ENCODE results near the gene SPO11. TPM values are rescaled to one million over a fixed set of nuclear protein-coding genes. Genes with fewer than 3 reads are reported as not detected.
A peak's percentile ranks its signal among the peaks of the same experiment; 100 is the strongest.

SPO11 gene
- total RNA-seq, 1 donor from 2014 or later, result not detected

DNA sequence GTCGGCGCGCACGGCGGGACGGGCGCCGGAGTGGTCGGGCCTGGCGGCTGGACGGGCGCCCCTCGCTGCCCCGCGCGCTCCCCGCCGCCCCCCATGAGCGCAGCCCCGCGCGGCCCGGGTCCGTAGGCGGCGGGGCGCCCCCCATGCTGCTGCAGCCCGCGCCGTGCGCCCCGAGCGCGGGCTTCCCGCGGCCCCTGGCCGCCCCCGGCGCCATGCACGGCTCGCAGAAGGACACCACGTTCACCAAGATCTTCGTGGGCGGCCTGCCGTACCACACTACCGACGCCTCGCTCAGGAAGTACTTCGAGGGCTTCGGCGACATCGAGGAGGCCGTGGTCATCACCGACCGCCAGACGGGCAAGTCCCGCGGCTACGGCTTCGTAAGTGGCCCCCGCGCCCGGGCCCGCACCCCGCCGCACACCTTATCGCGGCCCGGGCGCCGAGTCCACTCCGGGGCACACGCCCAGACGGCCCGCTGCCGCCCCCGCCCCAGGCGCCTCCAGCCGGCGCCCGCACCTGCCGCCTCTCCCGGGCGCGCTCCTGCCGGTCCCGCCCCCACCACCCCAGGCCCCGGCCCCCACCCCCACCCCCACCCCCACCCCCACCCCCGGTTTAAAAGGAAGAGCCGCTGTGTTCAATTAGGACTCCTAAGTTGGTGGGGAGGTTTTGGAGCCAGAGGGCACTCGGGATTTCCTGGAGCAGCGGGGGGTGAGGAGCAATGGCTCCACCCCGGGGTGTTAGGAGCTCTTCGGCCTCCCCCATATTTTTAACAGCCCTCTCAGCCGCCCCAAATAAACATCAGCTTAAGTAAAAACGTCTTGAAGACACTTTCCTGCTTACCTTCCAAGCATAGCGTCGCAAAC is 62.1 kb downstream of the SPO11 start:
- Mint-ChIP-seq H3K27me3 (ENCODE audit: low read depth) (no peaks in the 10 kb centered on the region), H3K36me3 (peaks cover 11% of the 10 kb centered on the region), H3K9me3 (no peaks in the 10 kb centered on the region), H3K27ac (peak overlapping the region; percentile 53), H3K4me1 (peaks cover 30% of the 10 kb centered on the region), H3K4me3 (peak overlapping the region; percentile 83)
- DNase-seq (ENCODE audit: low spot score in 2 of 2, unreplicated experiment in 2 of 2), result peak in 1 of 2 experiments; percentile 26
- TF ChIP-seq, protein P1, sequence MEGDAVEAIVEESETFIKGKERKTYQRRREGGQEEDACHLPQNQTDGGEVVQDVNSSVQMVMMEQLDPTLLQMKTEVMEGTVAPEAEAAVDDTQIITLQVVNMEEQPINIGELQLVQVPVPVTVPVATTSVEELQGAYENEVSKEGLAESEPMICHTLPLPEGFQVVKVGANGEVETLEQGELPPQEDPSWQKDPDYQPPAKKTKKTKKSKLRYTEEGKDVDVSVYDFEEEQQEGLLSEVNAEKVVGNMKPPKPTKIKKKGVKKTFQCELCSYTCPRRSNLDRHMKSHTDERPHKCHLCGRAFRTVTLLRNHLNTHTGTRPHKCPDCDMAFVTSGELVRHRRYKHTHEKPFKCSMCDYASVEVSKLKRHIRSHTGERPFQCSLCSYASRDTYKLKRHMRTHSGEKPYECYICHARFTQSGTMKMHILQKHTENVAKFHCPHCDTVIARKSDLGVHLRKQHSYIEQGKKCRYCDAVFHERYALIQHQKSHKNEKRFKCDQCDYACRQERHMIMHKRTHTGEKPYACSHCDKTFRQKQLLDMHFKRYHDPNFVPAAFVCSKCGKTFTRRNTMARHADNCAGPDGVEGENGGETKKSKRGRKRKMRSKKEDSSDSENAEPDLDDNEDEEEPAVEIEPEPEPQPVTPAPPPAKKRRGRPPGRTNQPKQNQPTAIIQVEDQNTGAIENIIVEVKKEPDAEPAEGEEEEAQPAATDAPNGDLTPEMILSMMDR (IDR thresholded peaks at IDR 0.05; ENCODE audit: unreplicated experiment), result no peak

DNA sequence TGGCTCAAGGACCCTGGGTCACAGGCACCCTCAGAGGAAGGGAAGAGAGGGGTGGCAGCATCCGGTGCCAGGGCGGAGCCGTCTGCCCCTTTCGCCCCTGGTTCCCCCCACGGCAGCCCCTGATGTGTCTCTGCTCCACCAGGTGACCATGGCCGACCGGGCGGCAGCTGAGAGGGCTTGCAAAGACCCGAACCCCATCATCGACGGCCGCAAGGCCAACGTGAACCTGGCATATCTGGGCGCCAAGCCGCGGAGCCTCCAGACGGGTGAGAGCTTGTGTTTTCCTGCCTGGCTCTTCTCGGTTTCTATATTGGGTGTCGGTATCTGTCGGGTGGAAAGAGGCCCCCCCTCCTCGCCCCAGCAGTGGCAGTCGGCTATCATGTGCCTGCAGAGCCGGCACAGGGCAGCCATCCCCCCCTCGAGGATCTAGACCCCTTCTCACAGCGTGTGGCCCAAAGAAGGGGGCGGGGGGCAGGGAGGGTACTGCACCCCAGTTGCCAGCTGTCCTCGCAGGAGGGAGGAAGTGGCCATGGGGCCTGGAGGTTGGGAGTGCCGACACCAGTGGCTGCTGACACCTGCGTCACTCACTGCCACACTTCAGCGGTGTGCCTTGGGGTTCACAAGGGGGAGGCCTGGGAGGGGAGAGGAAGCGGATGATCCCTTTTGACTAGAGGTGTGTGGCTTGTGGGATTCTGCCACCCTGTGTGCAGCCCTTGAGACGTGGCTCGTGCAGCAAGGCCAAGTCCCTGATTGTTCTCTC is 63.1 kb downstream of the SPO11 start:
- Mint-ChIP-seq H3K27ac (peak overlapping the region; percentile 68), H3K27me3 (ENCODE audit: low read depth) (no peaks in the 10 kb centered on the region), H3K9me3 (no peaks in the 10 kb centered on the region), H3K4me3 (peak overlapping the region; percentile 83), H3K36me3 (peaks cover 15% of the 10 kb centered on the region), H3K4me1 (peaks cover 30% of the 10 kb centered on the region)
- DNase-seq (ENCODE audit: low spot score in 2 of 2, unreplicated experiment in 2 of 2), result no peak
- TF ChIP-seq, protein P1 (IDR thresholded peaks at IDR 0.05; ENCODE audit: unreplicated experiment), result no peak

Small RNA genes lying within 50 kb of the gene (microRNA-seq; reads per million reads assigned to microRNA genes)
- not detected for gene MIR4325

Other genes with a start within 250 kb of the SPO11 start
- 22.2 to 23.8 TPM (median 23.0 TPM) in 3 replicates for gene BMP7, start 63.2 kb upstream of the SPO11 start, total RNA-seq
- 44.3 to 45.2 TPM (median 44.4 TPM) in 3 replicates for gene RAE1, start 21.5 kb downstream of the SPO11 start, total RNA-seq
- gene RBM38, start 61.6 kb downstream of the SPO11 start, total RNA-seq, result 23.8 to 25.6 TPM (median 25.3 TPM) in 3 replicates
- 0.23 to 0.33 TPM (median 0.27 TPM) in 3 replicates for gene CTCFL, start 195.3 kb downstream of the SPO11 start, total RNA-seq
- not detected in 3 replicates for gene PCK1, start 231.3 kb downstream of the SPO11 start, total RNA-seq

Measured in mesothelial cell of epicardium (in vitro differentiated cells).